Measurements from ENCODE around the gene TBCD. TPM values are rescaled to one million over a fixed set of nuclear protein-coding genes. Genes with fewer than 3 reads are reported as not detected.

TBCD gene
- total RNA-seq, 3 donors from 2014 or later = 41.3 to 76.0 (median 55.4) TPM

- peak; percentile 42 for ATAC-seq
- Histone ChIP-seq H3K9me3 (no peaks in the 10 kb centered on the region), H3K4me3 (no peak overlapping the region), H3K36me3 (ENCODE audit: low read depth) (no peaks in the 10 kb centered on the region), H3K4me1 (ENCODE audit: low read depth) (peaks cover 16% of the 10 kb centered on the region)
- intact Hi-C loops (cut with DNase I, micrococcal nuclease) = no loop called here
- DNase-seq = peak in 2 of 3 donors; percentile 51 to 56
- TF ChIP-seq, protein P1, sequence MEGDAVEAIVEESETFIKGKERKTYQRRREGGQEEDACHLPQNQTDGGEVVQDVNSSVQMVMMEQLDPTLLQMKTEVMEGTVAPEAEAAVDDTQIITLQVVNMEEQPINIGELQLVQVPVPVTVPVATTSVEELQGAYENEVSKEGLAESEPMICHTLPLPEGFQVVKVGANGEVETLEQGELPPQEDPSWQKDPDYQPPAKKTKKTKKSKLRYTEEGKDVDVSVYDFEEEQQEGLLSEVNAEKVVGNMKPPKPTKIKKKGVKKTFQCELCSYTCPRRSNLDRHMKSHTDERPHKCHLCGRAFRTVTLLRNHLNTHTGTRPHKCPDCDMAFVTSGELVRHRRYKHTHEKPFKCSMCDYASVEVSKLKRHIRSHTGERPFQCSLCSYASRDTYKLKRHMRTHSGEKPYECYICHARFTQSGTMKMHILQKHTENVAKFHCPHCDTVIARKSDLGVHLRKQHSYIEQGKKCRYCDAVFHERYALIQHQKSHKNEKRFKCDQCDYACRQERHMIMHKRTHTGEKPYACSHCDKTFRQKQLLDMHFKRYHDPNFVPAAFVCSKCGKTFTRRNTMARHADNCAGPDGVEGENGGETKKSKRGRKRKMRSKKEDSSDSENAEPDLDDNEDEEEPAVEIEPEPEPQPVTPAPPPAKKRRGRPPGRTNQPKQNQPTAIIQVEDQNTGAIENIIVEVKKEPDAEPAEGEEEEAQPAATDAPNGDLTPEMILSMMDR (IDR thresholded peaks at IDR 0.05) = no peak
Observed at GRCh38 chr17:82814834-82815233, 63.0 kb downstream of the TBCD start.

- ATAC-seq = peak; percentile 72
- TF ChIP-seq, protein P1 (IDR thresholded peaks at IDR 0.05) = no peak
- Histone ChIP-seq H3K9me3 (no peaks in the 10 kb centered on the region), H3K4me3 (no peak overlapping the region), H3K36me3 (ENCODE audit: low read depth) (no peaks in the 10 kb centered on the region), H3K4me1 (ENCODE audit: low read depth) (peaks cover 16% of the 10 kb centered on the region)
- DNase-seq = peak in 2 of 3 donors; percentile 49 to 55
- intact Hi-C loops (cut with DNase I, micrococcal nuclease) = no loop called here
Observed at GRCh38 chr17:82815354-82815753, 63.5 kb downstream of the TBCD start.

- peak; percentile 75 for ATAC-seq
- Histone ChIP-seq H3K4me3 (no peak overlapping the region), H3K9me3 (no peaks in the 10 kb centered on the region), H3K36me3 (ENCODE audit: low read depth) (no peaks in the 10 kb centered on the region), H3K4me1 (ENCODE audit: low read depth) (peaks cover 16% of the 10 kb centered on the region)
- TF ChIP-seq, protein P1 (IDR thresholded peaks at IDR 0.05) = no peak
- DNase-seq = peak; percentile 43 to 52 (median 51)
- intact Hi-C loops (cut with DNase I, micrococcal nuclease) = no loop called here
Observed at GRCh38 chr17:82815790-82816305, 64.0 kb downstream of the TBCD start.

DNA sequence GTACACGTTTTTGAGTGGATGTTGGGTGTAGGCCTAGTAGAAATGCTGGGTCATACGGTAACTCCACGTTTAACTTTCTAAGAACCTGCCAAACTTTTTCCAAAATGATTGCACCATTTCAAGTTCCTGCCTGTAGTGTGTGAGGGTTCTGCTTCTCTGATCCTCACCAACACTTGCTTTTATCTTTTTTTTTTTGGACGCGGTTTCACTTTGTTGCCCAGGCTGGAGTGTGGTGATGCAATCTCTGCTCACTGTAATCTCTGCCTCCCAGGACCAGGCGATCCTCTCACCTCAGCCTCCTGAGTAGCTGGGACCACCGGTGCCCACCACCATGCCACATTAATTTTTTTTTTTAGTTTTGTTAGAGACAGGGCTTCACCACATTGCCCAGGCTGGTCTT, 64.5 kb downstream of the TBCD start:
- Histone ChIP-seq H3K9me3 (no peaks in the 10 kb centered on the region), H3K4me1 (ENCODE audit: low read depth) (peaks cover 16% of the 10 kb centered on the region), H3K4me3 (no peak overlapping the region), H3K36me3 (ENCODE audit: low read depth) (no peaks in the 10 kb centered on the region)
- ATAC-seq (no peak), DNase-seq (peak in 2 of 3 donors; percentile 10 to 19)
- TF ChIP-seq, protein P1 (IDR thresholded peaks at IDR 0.05) = no peak
- intact Hi-C loops (cut with DNase I, micrococcal nuclease) = no loop called here

- TF ChIP-seq, protein P1 (IDR thresholded peaks at IDR 0.05) = no peak
- Histone ChIP-seq H3K36me3 (ENCODE audit: low read depth) (no peaks in the 10 kb centered on the region), H3K9me3 (no peaks in the 10 kb centered on the region), H3K4me1 (ENCODE audit: low read depth) (peaks cover 16% of the 10 kb centered on the region), H3K4me3 (no peak overlapping the region)
- ATAC-seq = no peak
- intact Hi-C loops (cut with DNase I, micrococcal nuclease) = no loop called here
- peak in 1 of 3 donors; percentile 19 for DNase-seq
Observed at GRCh38 chr17:82817947-82818346, 66.1 kb downstream of the TBCD start.

Measured in mucosa of descending colon (tissue), 3 donors.